Measurements from ENCODE around the gene ITGA3.

DNA sequence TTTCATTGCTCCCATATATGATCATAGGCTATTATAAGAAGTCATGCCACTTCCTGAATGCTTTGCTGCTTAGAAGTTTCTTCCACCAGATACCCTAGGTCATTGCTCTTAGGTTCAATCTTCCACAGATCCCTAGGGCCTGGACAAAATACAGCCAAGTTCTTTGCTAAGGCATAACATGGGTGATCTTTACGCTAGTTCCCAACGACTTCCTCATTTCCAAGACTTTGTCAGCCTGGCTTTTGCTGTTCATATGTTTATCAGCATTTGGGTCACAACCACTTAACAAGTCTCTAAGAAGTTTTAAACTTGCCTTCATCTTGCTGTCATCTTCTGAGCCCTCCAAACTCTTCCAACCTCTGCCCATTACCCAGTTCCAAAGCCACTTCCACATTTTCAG, 40.8 kb upstream of the ITGA3 start:
- TF ChIP-seq CHD2 (IDR thresholded peaks at IDR 0.05; ENCODE audit: low read length, partially characterized antibody), result no peak
- TF ChIP-seq RAD21 (IDR thresholded peaks at IDR 0.05; ENCODE audit: low read length), result no peak
